H1 (cell line): Measurements from ENCODE around the gene AZGP1. TPM values are rescaled to one million over a fixed set of nuclear protein-coding genes. Genes with fewer than 3 reads are reported as not detected.

Source experiments
- polyA plus RNA-seq, 7 experiments: library from polyadenylated mRNA; depleted of rRNA in 3 of 7; stranded (reverse) in 5 of 7; unstranded in 2 of 7; fragments of >200 nt in 5 of 7; fragments of 200-250 nt in 2 of 7; gene quantifications; 1 replicate in 5 of 7; 2 replicates in 1 of 7; 4 replicates in 1 of 7; pipeline versions ENCODE4 v1.2.1 to v1.2.3, GENCODE V29; 2011 to 2013; ENCODE audit warnings: missing spikeins in 2 of 7, mixed read lengths in 2 of 7
- total RNA-seq: library from RNA; stranded (reverse); fragmentation: NEBNext Ultra II Directional; extraction: Animal tissue kit (Norgen Biotek cat#: 25700); gene quantifications from 2 replicates; pipeline ENCODE4 v1.2.1, GENCODE V29; 2021
- TF ChIP-seq, protein P1 (sequence below): fragments of 300-600 bp; sonication (generic); IDR thresholded peaks from 2 replicates; pipeline ENCODE4 v1.7.1; 2012; ENCODE audit warnings: low read length, moderate library complexity, mild to moderate bottlenecking, inconsistent platforms; ENCODE audit not compliant: insufficient replicate concordance

The AZGP1 gene
- total and polyA plus RNA-seq, 2 of the 8 experiments (the other 6 are each of a cell fraction or from before 2014, with no cell fraction given): 0.52 to 0.68 TPM

DNA sequence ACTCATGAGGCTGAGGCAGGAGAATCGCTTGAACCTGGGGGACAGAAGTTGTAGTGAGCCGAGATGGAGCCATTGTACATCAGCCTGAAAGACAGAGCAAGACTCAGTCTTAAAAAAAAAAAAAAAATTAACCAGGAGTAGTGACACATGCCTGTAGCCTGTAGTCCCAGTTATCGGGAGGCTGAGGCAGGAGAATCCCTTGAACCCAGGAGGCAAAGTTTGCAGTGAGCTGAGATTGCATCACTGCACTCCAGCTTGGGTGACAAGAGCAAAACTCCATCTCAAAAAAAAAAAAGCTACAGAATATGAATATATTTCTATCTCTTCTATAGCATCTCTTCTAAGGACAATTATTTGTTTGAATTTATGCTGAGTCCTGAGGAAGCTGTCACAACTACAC, 6.5 kb downstream of the AZGP1 start (continued):
- TF ChIP-seq, protein P1, sequence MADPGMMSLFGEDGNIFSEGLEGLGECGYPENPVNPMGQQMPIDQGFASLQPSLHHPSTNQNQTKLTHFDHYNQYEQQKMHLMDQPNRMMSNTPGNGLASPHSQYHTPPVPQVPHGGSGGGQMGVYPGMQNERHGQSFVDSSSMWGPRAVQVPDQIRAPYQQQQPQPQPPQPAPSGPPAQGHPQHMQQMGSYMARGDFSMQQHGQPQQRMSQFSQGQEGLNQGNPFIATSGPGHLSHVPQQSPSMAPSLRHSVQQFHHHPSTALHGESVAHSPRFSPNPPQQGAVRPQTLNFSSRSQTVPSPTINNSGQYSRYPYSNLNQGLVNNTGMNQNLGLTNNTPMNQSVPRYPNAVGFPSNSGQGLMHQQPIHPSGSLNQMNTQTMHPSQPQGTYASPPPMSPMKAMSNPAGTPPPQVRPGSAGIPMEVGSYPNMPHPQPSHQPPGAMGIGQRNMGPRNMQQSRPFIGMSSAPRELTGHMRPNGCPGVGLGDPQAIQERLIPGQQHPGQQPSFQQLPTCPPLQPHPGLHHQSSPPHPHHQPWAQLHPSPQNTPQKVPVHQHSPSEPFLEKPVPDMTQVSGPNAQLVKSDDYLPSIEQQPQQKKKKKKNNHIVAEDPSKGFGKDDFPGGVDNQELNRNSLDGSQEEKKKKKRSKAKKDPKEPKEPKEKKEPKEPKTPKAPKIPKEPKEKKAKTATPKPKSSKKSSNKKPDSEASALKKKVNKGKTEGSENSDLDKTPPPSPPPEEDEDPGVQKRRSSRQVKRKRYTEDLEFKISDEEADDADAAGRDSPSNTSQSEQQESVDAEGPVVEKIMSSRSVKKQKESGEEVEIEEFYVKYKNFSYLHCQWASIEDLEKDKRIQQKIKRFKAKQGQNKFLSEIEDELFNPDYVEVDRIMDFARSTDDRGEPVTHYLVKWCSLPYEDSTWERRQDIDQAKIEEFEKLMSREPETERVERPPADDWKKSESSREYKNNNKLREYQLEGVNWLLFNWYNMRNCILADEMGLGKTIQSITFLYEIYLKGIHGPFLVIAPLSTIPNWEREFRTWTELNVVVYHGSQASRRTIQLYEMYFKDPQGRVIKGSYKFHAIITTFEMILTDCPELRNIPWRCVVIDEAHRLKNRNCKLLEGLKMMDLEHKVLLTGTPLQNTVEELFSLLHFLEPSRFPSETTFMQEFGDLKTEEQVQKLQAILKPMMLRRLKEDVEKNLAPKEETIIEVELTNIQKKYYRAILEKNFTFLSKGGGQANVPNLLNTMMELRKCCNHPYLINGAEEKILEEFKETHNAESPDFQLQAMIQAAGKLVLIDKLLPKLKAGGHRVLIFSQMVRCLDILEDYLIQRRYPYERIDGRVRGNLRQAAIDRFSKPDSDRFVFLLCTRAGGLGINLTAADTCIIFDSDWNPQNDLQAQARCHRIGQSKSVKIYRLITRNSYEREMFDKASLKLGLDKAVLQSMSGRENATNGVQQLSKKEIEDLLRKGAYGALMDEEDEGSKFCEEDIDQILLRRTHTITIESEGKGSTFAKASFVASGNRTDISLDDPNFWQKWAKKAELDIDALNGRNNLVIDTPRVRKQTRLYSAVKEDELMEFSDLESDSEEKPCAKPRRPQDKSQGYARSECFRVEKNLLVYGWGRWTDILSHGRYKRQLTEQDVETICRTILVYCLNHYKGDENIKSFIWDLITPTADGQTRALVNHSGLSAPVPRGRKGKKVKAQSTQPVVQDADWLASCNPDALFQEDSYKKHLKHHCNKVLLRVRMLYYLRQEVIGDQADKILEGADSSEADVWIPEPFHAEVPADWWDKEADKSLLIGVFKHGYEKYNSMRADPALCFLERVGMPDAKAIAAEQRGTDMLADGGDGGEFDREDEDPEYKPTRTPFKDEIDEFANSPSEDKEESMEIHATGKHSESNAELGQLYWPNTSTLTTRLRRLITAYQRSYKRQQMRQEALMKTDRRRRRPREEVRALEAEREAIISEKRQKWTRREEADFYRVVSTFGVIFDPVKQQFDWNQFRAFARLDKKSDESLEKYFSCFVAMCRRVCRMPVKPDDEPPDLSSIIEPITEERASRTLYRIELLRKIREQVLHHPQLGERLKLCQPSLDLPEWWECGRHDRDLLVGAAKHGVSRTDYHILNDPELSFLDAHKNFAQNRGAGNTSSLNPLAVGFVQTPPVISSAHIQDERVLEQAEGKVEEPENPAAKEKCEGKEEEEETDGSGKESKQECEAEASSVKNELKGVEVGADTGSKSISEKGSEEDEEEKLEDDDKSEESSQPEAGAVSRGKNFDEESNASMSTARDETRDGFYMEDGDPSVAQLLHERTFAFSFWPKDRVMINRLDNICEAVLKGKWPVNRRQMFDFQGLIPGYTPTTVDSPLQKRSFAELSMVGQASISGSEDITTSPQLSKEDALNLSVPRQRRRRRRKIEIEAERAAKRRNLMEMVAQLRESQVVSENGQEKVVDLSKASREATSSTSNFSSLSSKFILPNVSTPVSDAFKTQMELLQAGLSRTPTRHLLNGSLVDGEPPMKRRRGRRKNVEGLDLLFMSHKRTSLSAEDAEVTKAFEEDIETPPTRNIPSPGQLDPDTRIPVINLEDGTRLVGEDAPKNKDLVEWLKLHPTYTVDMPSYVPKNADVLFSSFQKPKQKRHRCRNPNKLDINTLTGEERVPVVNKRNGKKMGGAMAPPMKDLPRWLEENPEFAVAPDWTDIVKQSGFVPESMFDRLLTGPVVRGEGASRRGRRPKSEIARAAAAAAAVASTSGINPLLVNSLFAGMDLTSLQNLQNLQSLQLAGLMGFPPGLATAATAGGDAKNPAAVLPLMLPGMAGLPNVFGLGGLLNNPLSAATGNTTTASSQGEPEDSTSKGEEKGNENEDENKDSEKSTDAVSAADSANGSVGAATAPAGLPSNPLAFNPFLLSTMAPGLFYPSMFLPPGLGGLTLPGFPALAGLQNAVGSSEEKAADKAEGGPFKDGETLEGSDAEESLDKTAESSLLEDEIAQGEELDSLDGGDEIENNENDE: no peak
